ENCODE data around the gene FAM117A.
A peak's percentile ranks its signal among the peaks of the same experiment; 100 is the strongest.

Gene FAM117A

GRCh38 chr17:49787884-49788477, 24.1 kb upstream of the FAM117A start:
- Histone ChIP-seq H3K36me3 (ENCODE audit: control insufficient read depth in 2 of 2, insufficient read depth in 1 of 2, low read length in 2 of 2) (peaks cover 24 to 32% of the 10 kb centered on the region in 2 experiments), H3K27ac (ENCODE audit: extremely low read depth, low read depth, low read length) (peak overlapping the region; percentile 44), H3K4me1 (ENCODE audit: control insufficient read depth, insufficient read depth, low read length) (peaks cover 6% of the 10 kb centered on the region; the same call in 1 of the 2 replicates), H3K4me3 (ENCODE audit: low read depth, low read length) (peak overlapping the region; percentile 54), H3K9me3 (ENCODE audit: control insufficient read depth, insufficient read depth, low read depth, low read length) (no peaks in the 10 kb centered on the region)
- CTCF ChIA-PET: interaction anchor here (0.7 to 1.5 kb wide), 6 partner anchors 9 to 299 kb away, joined by 3 to 5 read pairs (median 4); no protein-coding TSS in a partner anchor
- TF ChIP-seq SCRT2 (tag by site-specific recombination; IDR thresholded peaks at IDR 0.05) (peak; percentile 75), ZNF561 (tag by site-specific recombination; IDR thresholded peaks at IDR 0.05; ENCODE audit: borderline replicate concordance) (peak; percentile 90; the same call in 1 of the 2 replicates), ZNF530 (tag by site-specific recombination; IDR thresholded peaks at IDR 0.05; ENCODE audit: low read depth) (no peak)
- POLR2A ChIA-PET: interaction anchor here (0.6 to 5.8 kb wide), 17 partner anchors 9 to 899 kb away, joined by 3 to 68 read pairs (median 5); partner anchors contain the start of genes FAM117A and SLC35B1

- no peak for TF ChIP-seq ZNF398 (tag by site-specific recombination; IDR thresholded peaks at IDR 0.05)
- no peak for TF ChIP-seq ZNF112 (tag by site-specific recombination; IDR thresholded peaks at IDR 0.05)
- no peak for TF ChIP-seq ZNF266 (tag by site-specific recombination; IDR thresholded peaks at IDR 0.05; ENCODE audit: low read depth)
- TF ChIP-seq ZNF174 (tag by site-specific recombination; IDR thresholded peaks at IDR 0.05): no peak
- no peak for TF ChIP-seq GLI4 (tag by site-specific recombination; IDR thresholded peaks at IDR 0.05)
- TF ChIP-seq ZNF654 (tag by site-specific recombination; IDR thresholded peaks at IDR 0.05; ENCODE audit: low read depth): no peak
- no peak for TF ChIP-seq ZNF362 (tag by site-specific recombination; IDR thresholded peaks at IDR 0.05)
- TF ChIP-seq ZNF596 (tag by site-specific recombination; IDR thresholded peaks at IDR 0.05): no peak
- no peak for TF ChIP-seq ZNF692 (tag by site-specific recombination; IDR thresholded peaks at IDR 0.05)
- no peak for TF ChIP-seq ZNF529 (tag by site-specific recombination; IDR thresholded peaks at IDR 0.05; ENCODE audit: insufficient replicate concordance)
- no peak for TF ChIP-seq ZNF530 (tag by site-specific recombination; IDR thresholded peaks at IDR 0.05; ENCODE audit: low read depth)
- no peak for TF ChIP-seq GFI1B (tag by site-specific recombination; IDR thresholded peaks at IDR 0.05)
- TF ChIP-seq RBAK (tag by site-specific recombination; IDR thresholded peaks at IDR 0.05): no peak
- TF ChIP-seq INSM2 (tag by site-specific recombination; IDR thresholded peaks at IDR 0.05): no peak
- TF ChIP-seq ZNF837 (tag by site-specific recombination; IDR thresholded peaks at IDR 0.05): no peak
- TF ChIP-seq, protein P1, sequence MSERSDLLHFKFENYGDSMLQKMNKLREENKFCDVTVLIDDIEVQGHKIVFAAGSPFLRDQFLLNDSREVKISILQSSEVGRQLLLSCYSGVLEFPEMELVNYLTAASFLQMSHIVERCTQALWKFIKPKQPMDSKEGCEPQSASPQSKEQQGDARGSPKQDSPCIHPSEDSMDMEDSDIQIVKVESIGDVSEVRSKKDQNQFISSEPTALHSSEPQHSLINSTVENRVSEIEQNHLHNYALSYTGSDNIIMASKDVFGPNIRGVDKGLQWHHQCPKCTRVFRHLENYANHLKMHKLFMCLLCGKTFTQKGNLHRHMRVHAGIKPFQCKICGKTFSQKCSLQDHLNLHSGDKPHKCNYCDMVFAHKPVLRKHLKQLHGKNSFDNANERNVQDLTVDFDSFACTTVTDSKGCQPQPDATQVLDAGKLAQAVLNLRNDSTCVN (tag by site-specific recombination; optimal IDR thresholded peaks at IDR 0.05): no peak
- Histone ChIP-seq H3K9me3 (ENCODE audit: control insufficient read depth, insufficient read depth, low read depth, low read length) (no peaks in the 10 kb centered on the region), H3K4me1 (ENCODE audit: control insufficient read depth, insufficient read depth, low read length) (peaks cover 4% of the 10 kb centered on the region; the same call in 1 of the 2 replicates), H3K36me3 (ENCODE audit: control insufficient read depth in 2 of 2, insufficient read depth in 1 of 2, low read length in 2 of 2) (peaks cover 0 to 2% of the 10 kb centered on the region in 2 experiments; a peak in 1 of 3 replicates), H3K27ac (ENCODE audit: extremely low read depth, low read depth, low read length) (no peak overlapping the region), H3K4me3 (ENCODE audit: low read depth, low read length) (no peak overlapping the region)
- ChIA-PET CTCF (interaction anchor here (0.6 to 1.8 kb wide), 5 partner anchors 21 to 1705 kb away, joined by 3 to 4 read pairs (median 3); partner anchors contain the start of gene FAM117A), POLR2A (interaction anchor here (5.8 kb wide), 1 partner anchor 21 kb away, joined by 68 read pairs; the partner anchor contains the start of gene FAM117A)
Observed at GRCh38 chr17:49784636-49785035, 20.7 kb upstream of the FAM117A start.
